ENCODE measurements around the gene ATP13A3.
"Not testable (repeated sequence)": the region's sequence is repeated elsewhere in the genome, so short reads cannot be mapped to it uniquely, and the experiment has no call there.

The ATP13A3 gene

DNA sequence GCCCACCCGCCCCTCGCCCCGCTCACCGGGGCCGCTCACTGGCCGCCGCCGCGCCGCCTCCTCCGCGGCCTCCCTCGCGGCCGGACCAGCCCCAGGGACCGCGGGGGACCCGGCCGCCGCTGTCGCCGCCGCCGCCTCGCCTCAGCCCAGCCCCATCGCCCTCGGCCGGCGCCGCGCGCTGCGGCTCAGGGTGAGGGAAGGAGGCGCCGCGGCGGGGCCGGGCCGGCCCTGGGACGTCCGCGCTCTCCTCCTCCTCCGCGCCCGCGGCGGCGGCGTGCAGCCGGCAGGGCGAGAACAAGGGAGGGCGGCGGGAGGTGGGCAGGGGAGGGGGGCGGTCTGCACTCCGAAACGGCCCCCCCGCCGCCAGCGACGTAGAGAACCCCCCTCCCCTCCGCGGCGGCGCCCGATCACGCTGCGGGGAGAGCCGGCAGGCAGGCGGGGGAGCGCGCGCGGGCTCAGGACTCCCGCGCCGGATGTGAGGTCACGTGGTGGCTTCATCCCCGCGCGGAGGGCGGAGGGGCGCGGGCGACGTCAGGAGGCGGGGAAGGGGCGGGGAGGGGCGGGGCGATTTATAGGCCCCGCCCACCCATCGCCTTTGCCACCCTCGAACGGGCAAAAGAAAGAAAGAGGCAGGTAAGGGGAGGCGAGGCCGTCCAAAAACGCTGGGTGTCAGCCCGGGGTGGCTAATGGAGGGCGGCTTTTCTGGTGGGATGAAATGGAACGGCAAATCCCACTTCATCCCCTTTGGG lies at the start of gene ATP13A3:
TSS of gene ATP13A3 (minus strand) at position 463 of the 749 bp plus-strand sequence. CDS start 24,812 bp downstream, outside the sequence.
- DNase-seq (ENCODE audit: low read depth, low spot score): peak; percentile 40
- peak within 1 kb of the TSS; percentile 91 for H3K27ac ChIP-seq

DNA sequence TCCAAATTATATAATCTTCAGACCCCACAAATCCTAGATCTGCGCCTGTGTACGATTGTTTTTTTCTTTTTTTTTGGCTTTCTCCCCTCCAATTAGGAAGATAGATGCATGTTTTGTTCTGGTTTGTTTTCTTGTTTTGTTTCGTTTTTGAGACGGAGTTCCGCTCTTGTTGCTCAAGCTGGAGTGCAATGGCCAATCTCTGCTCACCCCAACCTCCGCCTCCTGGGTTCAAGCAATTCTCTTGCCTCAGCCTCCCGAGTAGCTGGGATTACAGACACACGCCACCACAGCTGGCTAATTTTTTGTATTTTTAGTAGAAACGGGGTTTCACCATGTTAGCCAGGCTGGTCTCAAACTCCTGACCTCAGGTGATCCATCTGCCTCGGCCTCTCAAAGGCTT lies 48.4 kb upstream of the ATP13A3 start:
- not testable (repeated sequence) for DNase-seq (ENCODE audit: low read depth, low spot score)
- peak overlapping the region; percentile 37 for H3K27ac ChIP-seq

DNA sequence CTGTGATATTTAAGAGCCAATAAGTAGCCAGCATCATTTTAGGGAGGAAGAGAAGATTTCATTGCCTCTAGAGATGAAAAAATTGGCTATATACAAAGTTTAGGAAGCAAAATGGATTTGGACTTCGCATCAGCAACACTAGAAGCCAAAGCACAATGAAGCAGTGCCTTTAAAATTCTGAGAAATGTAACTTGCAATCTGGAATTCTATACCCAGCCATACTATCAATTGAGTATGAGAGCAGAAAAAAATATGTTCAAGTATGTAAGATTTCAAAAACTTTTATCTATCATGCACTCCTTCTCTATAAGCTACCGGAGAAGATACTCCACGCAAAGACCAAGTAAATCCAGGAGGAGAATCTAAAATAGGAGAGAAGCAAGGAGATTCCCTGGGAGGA lies 47.4 kb upstream of the ATP13A3 start:
- peak overlapping the region; percentile 37 for H3K27ac ChIP-seq
- no peak for DNase-seq (ENCODE audit: low read depth, low spot score)

GRCh38 chr3:194532591-194532990 lies 45.8 kb upstream of the ATP13A3 start:
- DNase-seq (ENCODE audit: low read depth, low spot score): no peak
- H3K27ac ChIP-seq: no peak overlapping the region

DNA sequence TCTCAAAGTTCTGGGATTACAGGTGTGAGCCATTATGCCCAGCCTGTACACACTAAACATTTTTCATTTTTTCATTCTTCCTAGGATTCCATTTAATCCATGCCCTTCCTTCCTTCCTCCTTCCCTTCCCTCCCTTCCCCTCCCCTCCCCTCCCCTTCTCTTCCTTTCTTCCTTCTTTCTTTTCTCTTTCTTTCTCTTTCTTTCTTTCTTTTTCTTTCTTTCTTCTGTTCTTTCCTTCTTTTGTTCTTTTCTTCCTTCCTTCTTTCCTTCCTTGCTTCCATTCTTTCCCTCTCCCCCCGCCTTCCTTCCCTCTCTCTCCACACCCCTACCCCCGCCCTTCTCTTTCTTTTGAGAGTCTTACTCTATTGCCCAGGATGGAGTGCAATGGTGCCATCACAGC lies 40.9 kb upstream of the ATP13A3 start:
- peak overlapping the region; percentile 86 for H3K27ac ChIP-seq
- DNase-seq (ENCODE audit: low read depth, low spot score): no peak

DNA sequence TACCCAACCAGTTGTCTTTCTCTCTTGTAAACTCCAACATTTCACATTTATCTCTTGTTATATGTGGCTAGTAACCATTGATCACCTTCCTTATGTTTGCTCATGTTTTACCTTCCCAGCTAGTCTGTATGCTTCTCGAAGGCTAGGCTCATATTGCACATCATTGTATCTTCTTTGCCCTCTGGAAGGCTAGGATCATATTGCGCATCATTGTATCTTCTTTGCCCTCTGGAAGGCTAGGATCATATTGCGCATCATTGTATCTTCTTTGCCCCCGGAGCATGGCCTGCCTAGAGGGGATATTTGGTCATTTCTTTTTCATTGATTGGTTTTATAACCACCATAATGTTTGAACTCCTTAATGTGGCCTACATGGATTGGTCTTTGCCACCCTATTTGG lies 39.4 kb upstream of the ATP13A3 start:
- DNase-seq (ENCODE audit: low read depth, low spot score): no peak
- H3K27ac ChIP-seq: peak overlapping the region; percentile 86

DNA sequence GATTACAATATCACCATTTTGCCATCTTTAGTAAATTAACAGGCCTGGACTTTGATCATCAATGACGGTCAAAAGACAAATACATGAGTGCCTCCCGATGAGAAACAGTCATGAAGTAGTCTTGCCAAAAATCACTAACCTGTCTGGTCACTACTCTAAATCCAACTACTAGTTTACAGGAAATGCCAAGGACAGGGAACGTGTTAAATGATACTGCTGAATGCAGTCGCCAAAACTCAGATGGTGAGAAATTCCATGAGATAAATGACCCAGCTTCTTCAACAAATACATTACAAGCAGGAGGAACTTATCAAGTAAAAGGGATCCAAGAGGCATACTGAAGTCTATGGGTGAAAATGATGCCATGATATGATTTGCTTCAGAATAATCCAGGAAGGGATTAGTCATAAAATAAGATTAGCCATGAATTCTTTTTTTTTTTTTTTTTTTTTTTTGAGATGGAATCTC lies 35.8 kb upstream of the ATP13A3 start:
- DNase-seq (ENCODE audit: low read depth, low spot score): no peak
- peak overlapping the region; percentile 73 for H3K27ac ChIP-seq

- DNase-seq (ENCODE audit: low read depth, low spot score): no peak
- peak overlapping the region; percentile 73 for H3K27ac ChIP-seq
These were observed 34.9 kb upstream of the ATP13A3 start for GRCh38 chr3:194521510-194522260.

DNA sequence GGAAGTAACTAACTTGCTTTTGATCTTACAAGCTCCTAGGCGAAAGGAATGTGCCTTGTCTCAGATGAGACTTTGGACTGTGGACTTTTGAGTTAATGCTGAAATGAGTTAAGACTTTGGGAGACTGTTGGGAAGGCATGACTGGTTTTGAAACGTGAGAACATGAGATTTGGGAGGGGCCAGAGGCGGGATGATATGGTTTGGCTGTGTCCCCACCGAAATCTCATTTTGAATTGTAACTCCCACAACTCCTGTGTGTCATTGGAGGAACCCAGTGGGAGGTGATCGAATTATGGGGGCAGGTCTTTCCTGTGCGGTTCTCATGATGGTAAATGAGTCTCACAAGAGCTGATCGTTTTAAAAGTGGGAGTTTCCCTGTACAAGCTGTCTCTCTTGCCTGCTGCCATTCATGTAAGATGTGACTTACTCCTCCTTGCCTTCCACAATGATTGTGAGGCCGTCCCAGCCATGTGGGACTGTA lies 33.9 kb upstream of the ATP13A3 start:
- not testable (repeated sequence) for H3K27ac ChIP-seq; DNase-seq (ENCODE audit: low read depth, low spot score)

DNA sequence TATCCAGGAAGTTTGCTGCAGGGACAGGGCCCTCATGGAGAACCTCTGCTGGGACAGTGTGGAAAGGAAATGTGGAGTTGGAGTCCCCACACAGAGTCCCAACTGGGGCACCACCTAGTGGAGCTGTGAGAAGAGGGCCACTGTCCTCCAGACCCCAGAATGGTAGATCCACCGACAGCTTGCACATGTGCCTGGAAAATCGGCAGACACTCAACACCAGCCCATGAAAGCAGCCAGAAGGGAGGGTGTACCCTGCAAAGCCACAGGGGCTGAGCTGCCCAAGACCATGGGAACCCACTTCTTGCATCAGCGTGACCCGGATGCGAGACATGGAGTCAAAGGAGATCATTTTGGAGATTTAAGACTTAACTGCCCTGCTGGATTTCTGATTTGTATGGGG lies 33.4 kb upstream of the ATP13A3 start:
- DNase-seq (ENCODE audit: low read depth, low spot score); H3K27ac ChIP-seq: not testable (repeated sequence)

GRCh38 chr3:194518652-194519051 lies 31.9 kb upstream of the ATP13A3 start:
- DNase-seq (ENCODE audit: low read depth, low spot score): no peak

DNA sequence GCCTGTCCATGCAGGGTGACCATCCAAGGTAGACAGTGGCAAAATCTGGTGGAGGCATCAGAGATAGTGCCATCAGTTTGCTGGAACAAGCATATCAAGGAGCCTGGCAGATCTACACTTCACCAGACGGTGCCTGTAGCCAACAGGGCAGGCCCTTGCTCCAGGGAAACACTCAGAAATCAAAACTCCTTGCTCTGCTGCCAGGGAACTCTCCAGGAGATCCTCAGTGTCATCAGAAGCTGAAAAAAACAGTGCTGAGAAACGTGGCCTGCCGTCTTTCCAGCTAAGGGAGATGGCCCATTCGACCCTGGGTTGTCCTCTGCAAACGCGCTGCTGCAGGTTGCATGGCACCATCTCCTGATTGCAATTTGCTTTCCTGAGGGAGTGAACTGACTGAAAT lies 30.5 kb upstream of the ATP13A3 start:
- H3K27ac ChIP-seq: no peak overlapping the region
- DNase-seq (ENCODE audit: low read depth, low spot score): no peak

More at GRCh38 chr3:194518652-194519051, 31.9 kb upstream of the ATP13A3 start:
- no peak overlapping the region for H3K27ac ChIP-seq

DNA sequence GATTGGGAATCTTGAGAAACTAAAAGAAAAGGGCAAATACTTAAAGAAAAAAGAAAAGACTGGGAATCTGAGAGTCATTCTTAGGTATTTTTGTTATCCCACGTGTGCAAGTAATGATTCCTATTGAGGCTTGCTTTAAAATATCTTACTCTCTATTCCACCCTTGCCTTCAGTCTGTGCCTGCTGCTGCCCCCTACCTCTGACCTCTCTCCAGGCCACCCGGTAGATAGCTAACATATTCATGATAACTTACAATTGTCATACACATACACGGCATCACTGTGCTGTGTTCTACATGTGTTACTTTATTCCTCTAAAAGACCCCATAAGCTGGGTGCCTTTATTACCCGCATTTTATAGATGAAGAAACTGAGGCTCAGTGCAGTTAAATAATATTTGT lies 27.8 kb upstream of the ATP13A3 start:
- DNase-seq (ENCODE audit: low read depth, low spot score): no peak
- no peak overlapping the region for H3K27ac ChIP-seq

DNA sequence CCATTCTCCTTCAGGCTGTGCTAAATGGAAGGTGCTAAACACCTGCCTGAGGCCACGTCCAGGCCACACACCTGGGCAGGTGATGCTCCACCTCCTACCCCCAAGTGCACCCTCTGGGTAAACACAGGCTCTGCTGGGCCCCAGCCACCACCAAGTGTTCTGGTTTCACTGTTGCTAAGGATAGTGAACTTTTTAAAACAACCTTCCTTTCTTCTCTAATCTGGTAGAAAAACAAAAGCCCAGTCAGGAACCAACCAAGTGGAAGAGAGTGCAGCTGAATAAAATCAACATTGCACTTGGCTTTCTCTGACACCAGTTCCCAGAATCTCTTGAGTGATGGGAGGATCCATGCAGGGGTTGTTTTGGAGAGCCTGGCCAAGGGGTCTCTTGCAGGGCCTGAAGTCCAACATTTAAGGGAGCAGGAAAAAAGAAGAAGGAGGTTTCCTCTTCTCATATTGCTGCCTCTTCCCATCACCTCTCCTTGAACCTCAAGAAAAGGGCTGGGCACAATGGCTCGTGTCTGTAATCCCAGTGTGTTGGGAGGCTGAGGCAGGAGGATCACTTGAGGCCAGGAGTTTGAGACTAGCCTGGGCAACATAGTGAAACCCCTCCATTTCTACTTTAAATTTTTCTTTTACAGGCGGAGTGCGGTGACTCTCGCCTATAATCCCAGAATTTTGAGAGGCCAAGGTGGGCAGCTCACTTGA lies 26.2 kb upstream of the ATP13A3 start:
- DNase-seq (ENCODE audit: low read depth, low spot score): no peak
- H3K27ac ChIP-seq: no peak overlapping the region

GRCh38 chr3:194508491-194509453 lies 22.0 kb upstream of the ATP13A3 start:
- no peak for DNase-seq (ENCODE audit: low read depth, low spot score)
- H3K27ac ChIP-seq: no peak overlapping the region

DNA sequence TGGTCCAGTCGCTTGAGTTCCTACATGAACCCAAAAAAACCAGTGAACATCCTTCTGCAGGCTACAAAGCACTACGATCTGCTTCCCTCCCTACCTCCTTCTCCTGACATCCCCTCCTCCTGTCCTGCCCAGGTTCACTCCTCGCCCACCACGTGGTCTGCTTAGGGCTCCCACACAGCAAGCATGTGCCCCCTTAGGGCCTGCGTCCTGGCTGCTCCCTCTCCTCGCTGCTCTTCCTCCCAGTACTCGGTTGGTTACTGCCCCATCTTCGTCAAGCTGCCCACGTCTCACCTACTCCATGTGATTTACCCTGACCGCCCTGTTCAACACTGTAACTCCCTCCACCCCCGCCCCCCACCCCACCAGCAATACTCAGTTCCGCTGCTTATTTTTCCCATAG lies 20.8 kb upstream of the ATP13A3 start:
- DNase-seq (ENCODE audit: low read depth, low spot score): no peak

GRCh38 chr3:194505791-194506415 lies 19.1 kb upstream of the ATP13A3 start:
- DNase-seq (ENCODE audit: low read depth, low spot score): no peak
- no peak overlapping the region for H3K27ac ChIP-seq

More for the DNA sequence above, 20.8 kb upstream of the ATP13A3 start:
- H3K27ac ChIP-seq: no peak overlapping the region

- H3K27ac ChIP-seq: no peak overlapping the region
- DNase-seq (ENCODE audit: low read depth, low spot score): no peak
These were observed 18.1 kb upstream of the ATP13A3 start for GRCh38 chr3:194504861-194505260.

DNA sequence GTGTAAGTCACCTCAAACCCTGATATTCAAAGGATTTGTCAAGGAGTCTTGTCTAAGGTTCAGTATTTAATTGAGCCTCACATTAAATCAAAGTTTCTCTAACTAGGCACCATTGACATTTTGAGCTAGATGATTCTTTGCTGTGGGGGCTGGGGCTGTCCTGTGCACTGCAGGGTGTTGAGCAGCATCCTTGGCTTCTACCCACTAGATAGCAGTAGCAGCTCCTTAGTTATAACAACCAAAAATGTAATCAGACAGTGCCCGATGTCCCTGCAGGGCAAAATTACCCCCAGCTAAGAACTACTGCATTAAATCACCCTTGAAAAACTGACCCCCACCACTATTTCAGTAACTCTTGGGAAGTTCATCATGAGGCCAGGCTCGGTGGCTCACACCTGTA lies 17.3 kb upstream of the ATP13A3 start:
- no peak overlapping the region for H3K27ac ChIP-seq
- no peak for DNase-seq (ENCODE audit: low read depth, low spot score)
